DMS153 treated with DMSO at 0.1 percent for 48 hours (cell line): ENCODE measurements around the gene SDF4.

Experiments used
- DNase-seq: peaks from one replicate; lab custom pipeline; 2025; ENCODE audit not compliant: unreplicated experiment; lab: John Stamatoyannopoulos, UW

Gene SDF4

DNA sequence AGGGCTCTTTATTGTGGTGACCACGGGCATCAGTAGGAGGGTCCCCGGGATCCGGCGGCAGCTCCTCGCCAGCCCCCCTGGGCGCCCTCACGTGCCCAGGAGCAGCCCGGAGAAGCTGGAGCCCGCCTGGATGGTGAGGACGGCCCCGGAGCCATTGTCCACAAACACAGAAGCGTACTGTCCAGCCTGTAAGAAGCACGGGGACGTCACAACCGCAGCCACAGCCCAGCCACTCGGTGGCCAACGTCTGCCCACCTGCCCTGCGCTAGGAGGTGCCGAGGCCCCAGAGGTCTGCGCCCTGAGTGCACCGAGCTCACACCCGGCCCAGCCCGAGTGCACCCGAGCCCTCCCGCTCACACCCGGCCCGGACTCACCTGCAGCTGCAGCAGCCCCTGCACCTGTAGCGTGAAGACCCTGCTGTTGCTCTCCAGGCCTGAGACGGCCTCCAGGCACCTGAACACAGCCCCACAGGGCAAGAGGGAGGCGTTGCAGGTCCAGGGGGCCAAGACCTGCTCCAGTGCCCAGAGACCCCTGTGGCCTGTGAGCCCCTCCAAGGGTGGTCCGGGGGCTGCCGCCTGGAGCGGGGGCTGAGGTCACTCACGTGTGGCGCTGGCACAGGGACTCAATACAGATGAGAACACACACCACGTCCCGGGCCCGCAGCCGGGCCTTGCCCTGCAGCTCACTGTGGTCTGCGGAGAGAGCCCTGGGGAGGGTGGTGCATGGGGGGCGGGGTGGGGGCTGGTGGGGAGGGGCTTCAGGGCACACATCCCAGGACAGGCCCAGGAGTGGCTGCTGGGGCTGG lies 10.9 kb upstream of the SDF4 start:
- DNase-seq, result no peak

DNA sequence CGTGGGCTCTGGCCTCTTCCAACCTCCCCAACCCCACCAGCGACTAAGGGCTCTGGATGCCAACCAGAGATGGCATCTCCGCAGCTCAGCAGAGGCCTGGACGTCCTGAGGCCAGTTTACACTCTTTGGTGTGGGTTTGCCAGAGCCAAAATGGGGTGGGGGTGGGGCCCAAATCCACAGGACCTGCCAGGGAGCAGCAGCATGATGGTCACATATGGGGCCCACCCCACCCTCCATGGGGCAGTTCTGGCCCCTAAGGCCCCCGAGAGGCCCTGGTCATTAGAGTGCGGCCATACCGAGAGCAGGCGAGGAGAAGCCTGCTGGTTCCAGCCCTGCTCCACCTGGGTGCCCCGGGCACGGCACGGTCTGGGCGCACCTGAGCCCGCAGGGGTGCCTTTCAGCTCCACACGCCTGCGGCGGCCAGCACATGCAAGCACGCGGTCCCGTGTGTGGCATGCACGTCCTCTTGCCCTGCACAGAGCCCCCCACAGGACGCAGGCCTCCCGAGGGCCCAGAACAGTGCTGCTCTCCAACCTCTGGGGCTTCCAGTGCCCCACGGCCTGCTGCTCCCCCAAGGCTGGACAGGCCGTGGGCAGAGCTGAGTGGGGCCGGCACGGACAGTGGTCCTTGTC lies 9.9 kb upstream of the SDF4 start:
- DNase-seq, result no peak

DNA sequence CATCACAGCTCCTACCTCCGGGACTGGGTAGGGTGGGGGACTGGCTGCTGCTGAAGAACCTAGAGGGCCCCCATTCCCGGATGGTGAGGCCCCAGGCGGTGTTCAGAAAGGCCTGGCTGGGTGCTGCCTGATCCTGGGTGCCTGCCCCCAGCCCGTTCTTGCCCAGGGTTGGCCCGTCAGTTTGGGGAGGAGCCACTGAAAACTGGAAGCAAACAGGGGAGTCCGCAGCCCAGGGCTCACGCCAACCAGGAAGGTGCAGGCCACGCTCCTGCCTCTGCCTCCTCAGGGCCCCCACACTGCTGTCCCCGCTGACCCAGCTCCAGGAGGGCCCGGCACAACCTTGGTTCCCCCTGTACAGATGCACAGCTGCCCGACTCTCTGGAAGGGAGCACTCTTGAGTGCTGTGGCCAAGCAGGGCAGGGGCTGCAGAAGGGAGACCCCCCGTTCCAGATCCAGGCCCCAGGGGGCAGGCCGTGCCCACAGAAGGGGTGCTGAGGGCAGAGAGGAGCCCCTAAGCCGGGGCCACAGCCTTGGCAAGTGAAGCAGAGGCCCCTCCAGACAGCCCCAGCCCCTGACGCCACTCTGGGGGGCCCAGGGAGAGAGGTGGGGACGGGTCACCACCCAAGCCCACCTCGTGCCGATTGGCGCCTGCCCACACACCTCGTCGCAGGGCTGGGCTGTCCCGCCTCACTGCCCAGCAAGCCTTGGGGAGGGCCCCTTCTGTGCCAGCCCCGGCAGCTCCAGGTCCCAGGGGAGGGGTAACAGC lies 9.2 kb upstream of the SDF4 start:
- DNase-seq, result no peak

DNA sequence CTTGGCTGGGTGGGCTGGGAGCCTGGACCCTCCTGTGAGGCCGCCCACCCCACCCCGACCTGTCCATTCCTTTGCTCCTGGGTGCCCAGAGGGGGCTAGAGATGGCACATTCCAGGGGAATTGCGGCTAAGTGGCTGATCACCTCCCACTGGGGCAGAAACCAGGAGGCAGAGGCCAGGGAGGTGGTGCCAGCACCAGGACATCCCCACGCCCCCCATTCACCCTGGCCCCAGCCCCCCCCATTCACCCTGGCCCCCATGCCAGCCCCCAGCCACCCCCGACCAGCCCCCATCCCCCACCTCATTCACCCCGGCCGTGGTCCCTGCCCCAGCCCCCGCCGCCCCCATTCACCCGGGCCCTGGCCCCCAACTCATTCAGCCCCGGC lies 8.5 kb upstream of the SDF4 start:
- no peak for DNase-seq

GRCh38 chr1:1239614-1240347 lies 8.0 kb upstream of the SDF4 start:
- no peak for DNase-seq

DNA sequence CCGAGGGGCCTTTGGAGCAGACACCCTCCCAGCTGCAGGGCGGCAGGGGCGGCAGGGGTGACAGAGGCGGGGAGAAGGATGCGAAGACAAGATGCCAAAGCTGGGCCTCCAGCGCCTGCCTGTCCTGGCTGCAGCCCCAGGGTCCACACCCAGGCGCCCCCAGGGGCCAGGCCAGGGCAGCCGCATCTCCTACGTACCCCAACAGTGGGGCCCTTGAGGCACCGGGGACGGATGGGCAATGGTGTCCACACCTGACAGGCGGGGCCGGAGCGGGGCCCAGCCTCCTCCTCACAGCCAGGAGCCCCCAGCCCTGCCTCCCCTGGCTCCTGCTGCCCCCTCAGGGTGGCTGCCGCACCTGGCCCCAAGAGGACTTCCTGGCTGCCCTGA lies 7.4 kb upstream of the SDF4 start:
- DNase-seq, result no peak

- DNase-seq, result no peak
Observed at GRCh38 chr1:1238702-1239178, 6.9 kb upstream of the SDF4 start.

DNA sequence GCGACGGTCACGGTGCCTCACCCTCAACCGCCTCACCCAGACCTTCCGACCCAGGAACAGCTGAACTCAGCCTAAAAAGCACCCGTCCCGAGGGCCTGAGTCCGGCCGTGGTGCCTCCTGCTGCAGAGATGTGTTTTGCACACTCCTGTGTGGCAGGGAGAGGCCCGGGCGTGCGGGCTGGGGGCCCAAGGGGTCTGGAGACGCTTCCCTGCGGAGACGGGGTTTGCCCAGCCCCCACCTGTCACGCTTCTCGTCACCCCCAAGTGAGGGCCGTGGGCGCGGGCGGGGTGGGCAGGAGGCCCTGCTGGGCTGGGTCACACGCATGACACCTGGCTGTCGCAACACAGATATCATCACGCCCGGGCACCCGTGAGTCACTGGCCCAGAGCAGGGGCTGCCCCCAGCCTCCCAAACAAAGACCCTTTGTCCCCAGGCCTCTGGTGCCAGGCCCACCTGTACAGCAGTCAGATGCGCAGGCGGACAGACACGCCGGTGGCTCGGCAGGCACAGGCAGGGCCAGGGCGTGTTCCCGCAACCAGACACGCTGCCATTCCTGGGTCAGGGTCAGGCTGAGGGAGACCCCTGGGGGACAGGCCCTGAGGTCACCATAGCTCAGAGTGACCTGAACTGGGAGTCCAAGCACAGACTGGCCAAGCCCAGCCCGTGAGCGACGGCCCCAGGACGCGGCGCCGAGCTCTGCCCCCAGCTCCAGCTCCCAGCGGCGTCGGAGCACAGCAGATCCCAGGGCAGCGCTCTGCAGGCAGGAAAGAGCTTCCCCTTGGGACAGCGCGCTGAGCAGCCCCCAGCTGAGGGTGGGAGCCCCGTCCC lies 6.3 kb upstream of the SDF4 start:
- no peak for DNase-seq

DNA sequence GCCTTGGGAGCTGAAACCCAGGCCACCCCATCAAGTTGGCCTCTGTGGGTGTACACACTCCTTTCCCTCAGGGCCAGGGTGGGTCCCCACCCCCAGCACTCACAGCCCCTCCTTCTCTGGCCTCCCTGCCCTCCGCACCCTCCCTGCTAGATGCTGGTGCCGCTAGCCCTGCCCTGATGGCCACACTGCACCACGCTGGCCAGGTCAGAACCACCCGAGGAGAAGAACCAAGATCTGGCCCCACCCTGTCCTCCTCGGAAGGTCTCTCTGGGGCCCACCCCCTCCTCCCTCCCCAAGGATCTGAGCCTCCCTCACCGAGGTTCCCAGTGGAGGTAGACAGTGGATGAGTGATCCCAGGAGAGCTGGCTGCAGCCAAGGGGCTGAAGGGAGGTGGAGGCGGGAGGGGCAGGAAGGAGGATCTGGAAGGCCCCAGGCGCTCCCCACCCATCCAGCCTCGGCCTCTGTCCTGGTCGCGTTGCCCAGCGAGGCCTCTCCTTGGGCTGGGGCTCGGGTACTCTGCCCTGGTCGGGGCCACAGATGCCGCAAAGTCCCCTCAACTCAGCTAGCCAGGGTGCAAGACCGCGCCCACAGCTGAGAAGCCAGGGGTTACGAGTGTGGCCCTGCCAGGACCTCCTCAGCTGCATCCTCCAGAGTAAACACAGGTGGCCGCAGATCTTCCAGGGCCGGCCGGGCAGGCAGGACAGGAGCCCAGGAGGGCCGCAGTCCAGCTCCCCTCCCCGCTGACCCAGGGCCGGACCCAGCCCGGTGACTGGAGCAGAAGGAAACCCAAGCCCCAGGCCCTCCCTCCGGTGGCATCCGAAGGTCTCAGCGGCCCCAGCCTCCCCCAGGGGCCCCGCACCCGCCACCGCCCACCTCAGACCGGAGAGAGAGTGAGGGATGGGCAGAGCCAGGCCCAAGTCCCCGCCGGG lies 5.4 kb upstream of the SDF4 start:
- DNase-seq, result no peak

DNA sequence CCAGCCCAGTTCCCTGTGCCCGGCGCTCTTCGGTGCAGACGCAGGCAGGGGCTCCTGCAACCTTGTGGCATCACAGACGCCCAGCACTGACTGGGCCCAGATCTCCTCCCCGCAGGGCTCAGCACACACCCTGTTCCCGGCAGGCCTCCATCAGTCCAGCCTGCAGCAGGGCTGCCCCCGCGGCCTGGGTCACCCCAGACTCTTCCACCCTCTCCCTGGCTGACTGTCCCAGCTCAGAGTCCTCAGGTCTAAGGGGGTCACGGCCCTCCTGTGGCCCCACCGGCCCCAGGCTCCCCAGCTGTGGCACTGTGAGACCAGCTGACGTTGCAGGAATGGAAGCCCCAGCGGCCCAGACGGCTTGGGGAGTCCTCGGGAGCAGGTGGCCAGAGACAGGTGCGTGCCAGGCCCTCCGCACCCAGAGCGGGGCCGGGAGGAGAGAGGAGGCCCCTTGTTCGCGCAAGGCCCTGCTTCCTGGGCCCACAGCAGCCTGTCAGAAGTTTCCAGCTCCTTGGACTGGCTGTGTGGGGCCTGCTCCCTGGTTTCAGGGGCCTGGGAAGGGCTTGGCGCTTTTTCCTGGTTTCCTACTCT lies 4.5 kb upstream of the SDF4 start:
- no peak for DNase-seq

GRCh38 chr1:1235016-1235744 lies 3.4 kb upstream of the SDF4 start:
- no peak for DNase-seq

- no peak for DNase-seq
Observed at GRCh38 chr1:1234180-1234808, 2.5 kb upstream of the SDF4 start.

- no peak for DNase-seq
Observed at GRCh38 chr1:1233567-1233892, 1.7 kb upstream of the SDF4 start.

- no peak for DNase-seq
Observed at GRCh38 chr1:1232796-1233566, 1.2 kb upstream of the SDF4 start.

DNA sequence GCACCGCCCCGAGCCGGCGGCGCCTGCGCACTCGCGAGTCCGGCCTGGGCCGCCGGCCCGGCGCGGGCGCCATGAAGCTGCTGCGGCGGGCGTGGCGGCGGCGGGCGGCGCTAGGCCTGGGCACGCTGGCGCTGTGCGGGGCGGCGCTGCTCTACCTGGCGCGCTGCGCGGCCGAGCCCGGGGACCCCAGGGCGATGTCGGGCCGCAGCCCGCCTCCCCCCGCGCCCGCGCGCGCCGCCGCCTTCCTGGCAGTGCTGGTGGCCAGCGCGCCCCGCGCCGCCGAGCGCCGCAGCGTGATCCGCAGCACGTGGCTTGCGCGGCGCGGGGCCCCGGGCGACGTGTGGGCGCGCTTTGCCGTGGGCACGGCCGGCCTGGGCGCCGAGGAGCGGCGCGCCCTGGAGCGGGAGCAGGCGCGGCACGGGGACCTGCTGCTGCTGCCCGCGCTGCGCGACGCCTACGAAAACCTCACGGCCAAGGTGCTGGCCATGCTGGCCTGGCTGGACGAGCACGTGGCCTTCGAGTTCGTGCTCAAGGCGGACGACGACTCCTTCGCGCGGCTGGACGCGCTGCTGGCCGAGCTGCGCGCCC lies 501 bp upstream of the SDF4 start, which contains the start of gene B3GALT6:
Gene B3GALT6 (plus strand): TSS at position 30 of the 588 bp plus-strand sequence. CDS start 42 bp downstream, at position 72.
- DNase-seq, result no peak

- no peak for DNase-seq
Observed at GRCh38 chr1:1230656-1231399, 973 bp downstream of the SDF4 start.
